CD4-positive, CD25-positive, alpha-beta regulatory T cell (primary cell): ENCODE data around the gene GOLT1A. TPM values are rescaled to one million over a fixed set of nuclear protein-coding genes. Genes with fewer than 3 reads are reported as not detected.

Experiments used
- ATAC-seq, 2 donors: fragments of 150-1000 bp; cut with Tn5 transposase; one replicate each; pipeline ENCODE4 v1.10.0; 2021; ENCODE audit warnings: low read depth in 2 of 2, moderate number of reproducible peaks in 2 of 2, moderate library complexity in 1 of 2
- DNase-seq, 3 donors: peaks; one replicate each; pipeline versions ENCODE4 v3.0.0 to v3.0.0-alpha.2; 2012 to 2022; ENCODE audit warnings: mixed read lengths in 1 of 3
- H3K27ac ChIP-seq: one replicate; pipeline ENCODE4 v1.7.0; 2013; ENCODE audit warnings: mild to moderate bottlenecking, low read length; ENCODE audit not compliant: insufficient read depth, poor library complexity, severe bottlenecking
- H3K27me3 ChIP-seq: one replicate; pipeline ENCODE4 v1.7.0; 2013; ENCODE audit warnings: low read length; ENCODE audit not compliant: control insufficient read depth, insufficient read depth
- H3K36me3 ChIP-seq: one replicate; pipeline ENCODE4 v1.7.0; 2013; ENCODE audit warnings: mild to moderate bottlenecking, low read length, moderate library complexity; ENCODE audit not compliant: control insufficient read depth, insufficient read depth
- H3K4me1 ChIP-seq: 2 replicates; pipeline ENCODE4 v1.7.0; 2013; ENCODE audit warnings: mild to moderate bottlenecking, low read length; ENCODE audit not compliant: insufficient read depth, control insufficient read depth, poor library complexity, severe bottlenecking
- H3K4me3 ChIP-seq: one replicate; pipeline ENCODE4 v1.7.0; 2013; ENCODE audit warnings: low read depth, mild to moderate bottlenecking, low read length, moderate library complexity
- H3K9me3 ChIP-seq, 2 experiments: 1 replicate in 1 of 2; 2 replicates in 1 of 2; pipeline ENCODE4 v1.7.0; 2013; ENCODE audit warnings: low read length in 2 of 2, mild to moderate bottlenecking in 1 of 2, moderate library complexity in 1 of 2; ENCODE audit not compliant: control insufficient read depth in 2 of 2
- H3K27ac Mint-ChIP-seq, 3 donors: one replicate each; pipeline ENCODE4 v1.8.0; 2020 to 2022; ENCODE audit warnings: mild to moderate bottlenecking in 3 of 3, mixed read lengths in 3 of 3, moderate library complexity in 2 of 3
- H3K27me3 Mint-ChIP-seq: one replicate; pipeline ENCODE4 v1.8.0; 2022; ENCODE audit warnings: mild to moderate bottlenecking, mixed read lengths
- H3K36me3 Mint-ChIP-seq: one replicate; pipeline ENCODE4 v1.8.0; 2020; ENCODE audit warnings: mixed read lengths
- H3K4me1 Mint-ChIP-seq, 4 donors: one replicate each; pipeline ENCODE4 v1.8.0; 2020 to 2022; ENCODE audit warnings: mixed read lengths in 4 of 4, mild to moderate bottlenecking in 1 of 4
- H3K4me3 Mint-ChIP-seq, 4 donors: one replicate each; pipeline ENCODE4 v1.8.0; 2020 to 2022; ENCODE audit warnings: mild to moderate bottlenecking in 4 of 4, mixed read lengths in 4 of 4, moderate library complexity in 3 of 4
- H3K9me3 Mint-ChIP-seq, 7 donors: one replicate each; pipeline ENCODE4 v1.8.0; 2020 to 2022; ENCODE audit warnings: mixed read lengths in 7 of 7, mild to moderate bottlenecking in 3 of 7, moderate library complexity in 2 of 7
- polyA plus RNA-seq, 4 donors: library from polyadenylated mRNA; unstranded; fragments of 300-500 nt; fragmentation: Illumina TruSeq; gene quantifications; one replicate each; pipeline ENCODE4 v1.2.3, GENCODE V29; 2021
- total RNA-seq: library from RNA; stranded (reverse); gene quantifications from one replicate; pipeline ENCODE4 v1.2.3, GENCODE V29; 2022

Gene GOLT1A
- total and polyA plus RNA-seq, 5 donors from 2014 or later = not detected

DNA sequence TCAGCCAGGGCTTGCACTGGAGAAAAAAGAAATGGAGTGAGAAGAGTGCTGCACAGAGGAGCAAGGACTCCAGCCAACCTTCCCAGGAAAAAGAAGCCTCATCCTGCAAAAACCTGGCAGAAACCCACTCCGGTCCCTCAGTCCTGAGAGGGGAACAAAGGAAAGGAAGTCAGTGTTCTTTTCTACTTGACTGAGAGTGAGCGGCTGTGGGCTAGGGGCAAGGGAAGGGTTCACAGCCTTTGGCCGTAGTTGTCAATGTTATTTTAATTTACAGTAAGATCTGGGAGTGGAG is 8.9 kb upstream of the GOLT1A start:
- Mint-ChIP-seq H3K27ac (no peak overlapping the region), H3K4me1 (no peaks in the 10 kb centered on the region), H3K27me3 (peaks cover 4% of the 10 kb centered on the region), H3K4me3 (no peak overlapping the region), H3K36me3 (no peaks in the 10 kb centered on the region), H3K9me3 (peaks cover 0 to 2% (median 0%) of the 10 kb centered on the region in 7 donors)
- ATAC-seq (no peak), DNase-seq (no peak)
- Histone ChIP-seq H3K36me3 (no peaks in the 10 kb centered on the region), H3K27me3 (no peaks in the 10 kb centered on the region), H3K9me3 (no peaks in the 10 kb centered on the region), H3K27ac (no peak overlapping the region), H3K4me1 (no peaks in the 10 kb centered on the region), H3K4me3 (no peak overlapping the region)

GRCh38 chr1:204222006-204222763 is 8.4 kb upstream of the GOLT1A start:
- H3K27ac ChIP-seq = no peak overlapping the region
- DNase-seq (no peak), ATAC-seq (no peak)
- no peak overlapping the region for H3K4me3 ChIP-seq
- Mint-ChIP-seq H3K36me3 (no peaks in the 10 kb centered on the region), H3K4me1 (no peaks in the 10 kb centered on the region), H3K27ac (no peak overlapping the region), H3K4me3 (peak overlapping the region in 1 of 4 donors; percentile 39), H3K9me3 (peaks cover 0 to 2% (median 0%) of the 10 kb centered on the region in 7 donors), H3K27me3 (peaks cover 4% of the 10 kb centered on the region)
- H3K27me3 ChIP-seq = no peaks in the 10 kb centered on the region
- H3K36me3 ChIP-seq = no peaks in the 10 kb centered on the region
- H3K4me1 ChIP-seq = no peaks in the 10 kb centered on the region
- H3K9me3 ChIP-seq = no peaks in the 10 kb centered on the region

GRCh38 chr1:204221271-204221670 is 7.5 kb upstream of the GOLT1A start:
- Mint-ChIP-seq H3K27me3 (peaks cover 4% of the 10 kb centered on the region), H3K4me3 (no peak overlapping the region), H3K27ac (no peak overlapping the region), H3K4me1 (no peaks in the 10 kb centered on the region), H3K9me3 (peaks cover 0 to 2% (median 0%) of the 10 kb centered on the region in 7 donors), H3K36me3 (no peaks in the 10 kb centered on the region)
- Histone ChIP-seq H3K4me3 (no peak overlapping the region), H3K27me3 (no peaks in the 10 kb centered on the region), H3K9me3 (no peaks in the 10 kb centered on the region), H3K27ac (no peak overlapping the region), H3K36me3 (no peaks in the 10 kb centered on the region), H3K4me1 (no peaks in the 10 kb centered on the region)
- ATAC-seq (no peak), DNase-seq (no peak)

- Histone ChIP-seq H3K27me3 (no peaks in the 10 kb centered on the region), H3K4me3 (no peak overlapping the region), H3K9me3 (no peaks in the 10 kb centered on the region), H3K36me3 (no peaks in the 10 kb centered on the region), H3K27ac (no peak overlapping the region), H3K4me1 (no peaks in the 10 kb centered on the region)
- ATAC-seq (no peak), DNase-seq (no peak)
- H3K4me1 Mint-ChIP-seq = no peaks in the 10 kb centered on the region
- H3K36me3 Mint-ChIP-seq = no peaks in the 10 kb centered on the region
- peaks cover 10% of the 10 kb centered on the region for H3K27me3 Mint-ChIP-seq
- no peak overlapping the region for H3K4me3 Mint-ChIP-seq
- H3K9me3 Mint-ChIP-seq = peaks cover 0 to 2% (median 0%) of the 10 kb centered on the region in 7 donors
- H3K27ac Mint-ChIP-seq = no peak overlapping the region
Measured at GRCh38 chr1:204219971-204220616, 6.3 kb upstream of the GOLT1A start.

DNA sequence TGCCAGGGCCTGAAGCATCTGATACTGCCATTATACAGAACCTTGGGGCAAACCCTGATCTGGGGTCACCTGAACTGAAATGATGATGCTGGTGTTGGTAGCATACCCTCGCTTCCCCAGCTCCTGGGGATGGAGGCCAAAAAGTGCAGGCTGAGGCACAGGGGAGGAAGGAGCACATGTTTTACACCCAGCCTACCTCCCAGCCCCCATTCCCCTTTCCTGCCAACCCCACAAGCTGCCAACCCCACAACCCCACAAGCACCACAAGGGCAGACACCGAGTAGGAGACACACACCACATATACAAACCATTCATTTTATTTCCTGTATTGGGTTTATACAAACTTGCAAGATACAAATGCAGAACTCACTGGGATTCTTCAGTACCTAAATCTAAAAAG is 4.8 kb upstream of the GOLT1A start:
- Mint-ChIP-seq H3K27ac (no peak overlapping the region), H3K4me1 (peaks cover 0 to 8% (median 5%) of the 10 kb centered on the region in 4 donors), H3K36me3 (peaks cover 4% of the 10 kb centered on the region), H3K27me3 (peaks cover 20% of the 10 kb centered on the region), H3K4me3 (no peak overlapping the region), H3K9me3 (peaks cover 0 to 3% (median 0%) of the 10 kb centered on the region in 7 donors)
- H3K4me3 ChIP-seq = no peak overlapping the region
- no peak overlapping the region for H3K27ac ChIP-seq
- no peaks in the 10 kb centered on the region for H3K9me3 ChIP-seq
- H3K4me1 ChIP-seq = no peaks in the 10 kb centered on the region
- DNase-seq (no peak), ATAC-seq (no peak)
- no peaks in the 10 kb centered on the region for H3K36me3 ChIP-seq
- H3K27me3 ChIP-seq = no peaks in the 10 kb centered on the region

GRCh38 chr1:204217648-204218000 is 3.8 kb upstream of the GOLT1A start:
- Mint-ChIP-seq H3K4me3 (no peak overlapping the region), H3K9me3 (peaks cover 0 to 3% (median 0%) of the 10 kb centered on the region in 7 donors), H3K4me1 (peaks cover 0 to 8% (median 5%) of the 10 kb centered on the region in 4 donors), H3K27me3 (peaks cover 20% of the 10 kb centered on the region), H3K27ac (no peak overlapping the region), H3K36me3 (peaks cover 4% of the 10 kb centered on the region)
- no peak overlapping the region for H3K27ac ChIP-seq
- DNase-seq (no peak), ATAC-seq (no peak)
- H3K36me3 ChIP-seq = no peaks in the 10 kb centered on the region
- no peaks in the 10 kb centered on the region for H3K27me3 ChIP-seq
- no peaks in the 10 kb centered on the region for H3K4me1 ChIP-seq
- no peak overlapping the region for H3K4me3 ChIP-seq
- H3K9me3 ChIP-seq = no peaks in the 10 kb centered on the region

DNA sequence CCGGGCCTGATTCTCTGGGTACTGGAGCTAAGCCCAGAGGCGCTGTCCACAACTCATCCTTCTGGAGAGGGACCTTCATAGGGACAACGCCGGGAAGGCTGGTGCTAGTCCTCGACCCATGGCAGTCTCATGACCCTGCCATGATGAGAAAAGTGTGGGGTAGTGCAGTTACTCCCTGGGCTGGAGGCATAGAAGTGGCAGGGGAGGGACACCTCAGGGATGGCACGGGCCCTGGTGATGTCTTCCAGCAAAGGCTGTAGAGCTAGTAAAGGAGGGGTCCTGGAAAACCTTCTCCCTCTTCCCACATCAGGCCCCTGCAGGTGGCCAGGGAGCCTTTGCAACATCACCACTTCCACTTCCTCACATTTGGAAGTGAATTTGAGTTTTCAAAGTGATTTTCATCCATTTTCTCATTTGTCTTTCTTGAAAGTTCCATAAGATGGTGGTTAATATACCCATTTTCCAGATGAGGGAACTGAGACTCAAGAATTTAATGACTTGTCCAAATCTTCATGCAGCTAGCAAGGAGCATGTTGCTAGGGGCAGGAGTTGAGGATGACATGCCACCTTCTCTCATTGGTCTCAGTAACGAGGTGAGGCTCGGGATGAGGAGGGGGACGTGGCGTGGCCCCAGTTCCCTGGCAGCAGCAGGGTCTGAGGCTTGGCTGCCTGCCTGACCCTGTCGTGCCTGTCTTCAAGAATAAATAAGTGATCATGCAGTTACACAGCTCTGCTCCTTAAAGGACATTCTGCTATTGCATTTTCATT is 3.3 kb upstream of the GOLT1A start:
- H3K27me3 Mint-ChIP-seq = peaks cover 20% of the 10 kb centered on the region
- Histone ChIP-seq H3K27me3 (no peaks in the 10 kb centered on the region), H3K36me3 (no peaks in the 10 kb centered on the region), H3K27ac (no peak overlapping the region), H3K9me3 (no peaks in the 10 kb centered on the region), H3K4me3 (no peak overlapping the region), H3K4me1 (no peaks in the 10 kb centered on the region)
- H3K27ac Mint-ChIP-seq = no peak overlapping the region
- peaks cover 4% of the 10 kb centered on the region for H3K36me3 Mint-ChIP-seq
- peaks cover 0 to 8% (median 5%) of the 10 kb centered on the region in 4 donors for H3K4me1 Mint-ChIP-seq
- no peak overlapping the region for H3K4me3 Mint-ChIP-seq
- DNase-seq (no peak), ATAC-seq (no peak)
- peaks cover 0 to 3% (median 0%) of the 10 kb centered on the region in 7 donors for H3K9me3 Mint-ChIP-seq
